PFSK-1 (cell line): ENCODE results near the gene MYCBPAP.

Experiments used
- FOXP2 ChIP-seq: optimal IDR thresholded peaks from 2 replicates; pipeline ENCODE3; 2011; ENCODE audit warnings: borderline replicate concordance, control low read depth, inconsistent platforms; ENCODE audit not compliant: insufficient read depth; ENCODE audit errors: extremely low read length, extremely low read depth
- POLR2AphosphoS5 ChIP-seq: IDR thresholded peaks from 2 replicates; pipeline ENCODE4 v1.6.1; 2012; ENCODE audit warnings: low read depth, mild to moderate bottlenecking, control low read depth, low read length, moderate library complexity
- REST ChIP-seq, 2 experiments: IDR thresholded peaks; 2 replicates each; pipeline versions ENCODE4 v1.6.1 to v1.8.0; 2011 to 2012; ENCODE audit warnings: low read depth in 2 of 2, low read length in 2 of 2, control low read depth in 1 of 2, inconsistent platforms in 1 of 2, mild to moderate bottlenecking in 1 of 2, moderate library complexity in 1 of 2; ENCODE audit not compliant: insufficient read depth in 1 of 2
- SIN3A ChIP-seq: IDR thresholded peaks from 2 replicates; pipeline ENCODE4 v1.6.1; 2012; ENCODE audit warnings: mild to moderate bottlenecking, low read length, moderate library complexity, borderline replicate concordance; ENCODE audit not compliant: insufficient read depth
- TAF1 ChIP-seq: IDR thresholded peaks from 2 replicates; pipeline ENCODE4 v1.6.1; 2012; ENCODE audit warnings: low read length, control low read depth, borderline replicate concordance; ENCODE audit not compliant: insufficient read depth

DNA sequence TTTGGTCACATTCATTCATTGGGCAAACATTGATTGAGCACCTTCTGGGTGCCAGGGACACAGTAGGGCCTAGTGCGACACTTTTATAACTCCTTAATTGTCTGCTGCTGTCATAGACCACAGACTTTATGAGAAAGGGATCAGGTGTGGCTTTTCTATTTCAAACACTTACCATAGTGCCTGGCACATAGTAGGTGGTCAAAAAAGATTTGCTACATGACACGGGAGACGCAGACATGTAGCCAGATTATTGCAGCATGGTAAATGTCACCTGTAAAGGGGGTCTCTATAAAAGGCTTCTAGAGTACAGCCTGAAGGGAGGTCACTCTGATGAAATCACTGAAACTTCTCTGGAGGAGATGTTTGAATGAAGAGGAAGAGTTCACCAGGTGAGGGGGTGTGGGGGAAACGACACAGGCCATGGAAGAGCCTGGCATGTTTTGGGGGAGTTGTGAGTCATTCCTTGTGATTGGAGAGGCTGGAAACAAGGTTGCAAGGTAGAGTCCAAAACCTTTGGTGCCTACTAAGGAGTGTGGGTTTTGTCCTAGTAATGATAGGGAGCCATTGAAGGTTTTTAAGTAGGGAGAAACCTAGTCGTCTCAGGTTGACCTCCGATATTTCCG lies 28.0 kb upstream of the MYCBPAP start:
- no peak for TF ChIP-seq POLR2AphosphoS5
- TF ChIP-seq TAF1 = no peak
- no peak for TF ChIP-seq FOXP2
- no peak for TF ChIP-seq SIN3A
- TF ChIP-seq REST (IDR thresholded peaks at IDR 0.05; ENCODE audit: insufficient read depth in 1 of 2, low read depth in 2 of 2, low read length in 2 of 2) = no peak
